Neural cell (in vitro differentiated cells): ENCODE data around the gene NPAS2. TPM values are rescaled to one million over a fixed set of nuclear protein-coding genes. Genes with fewer than 3 reads are reported as not detected.

Experiments used
- H2AFZ ChIP-seq: fragments of 200-600, 300-800 bp; sonication (generic), shearing (Covaris generic); 2 replicates; pipeline ENCODE4 v1.6.0; 2014; ENCODE audit warnings: low read depth, mild to moderate bottlenecking, antibody characterized with exemption, low read length, moderate library complexity
- H3F3A ChIP-seq: fragments of 200-600 bp; shearing (Covaris generic); 2 replicates; pipeline ENCODE4 v1.6.1; 2016; ENCODE audit warnings: mild to moderate bottlenecking, moderate library complexity, mixed read lengths, antibody characterized with exemption, low read length; ENCODE audit not compliant: insufficient read depth, poor library complexity, severe bottlenecking
- H3K27ac ChIP-seq: fragments of 200-600, 300-800 bp; sonication (generic), shearing (Covaris generic); 2 replicates; pipeline ENCODE4 v1.5.1; 2014; ENCODE audit warnings: mild to moderate bottlenecking, low read length, moderate library complexity
- H3K27me3 ChIP-seq: fragments of 300-800, 200-600 bp; sonication (generic), shearing (Covaris generic); 2 replicates; pipeline ENCODE4 v1.6.0; 2014; ENCODE audit warnings: mild to moderate bottlenecking, low read depth, low read length, moderate library complexity; ENCODE audit not compliant: insufficient read depth
- H3K36me3 ChIP-seq: fragments of 300-800, 200-600 bp; sonication (generic), shearing (Covaris generic); 2 replicates; pipeline ENCODE4 v1.5.1; 2014; ENCODE audit warnings: mild to moderate bottlenecking, antibody characterized with exemption, low read length, moderate library complexity; ENCODE audit not compliant: insufficient read depth
- H3K4me2 ChIP-seq: fragments of 300-800, 200-600 bp; sonication (generic), shearing (Covaris generic); 2 replicates; pipeline ENCODE4 v1.6.0; 2014; ENCODE audit warnings: mild to moderate bottlenecking, low read length
- H3K4me3 ChIP-seq: fragments of 300-800, 200-600 bp; sonication (generic), shearing (Covaris generic); 2 replicates; pipeline ENCODE4 v1.5.1; 2014; ENCODE audit warnings: mild to moderate bottlenecking, low read length, moderate library complexity
- H3K79me2 ChIP-seq: fragments of 200-600 bp; shearing (Covaris generic); replicated peaks from 2 replicates; pipeline ENCODE4 v1.6.0; 2014; ENCODE audit warnings: mild to moderate bottlenecking, low read length, moderate library complexity; ENCODE audit not compliant: insufficient read depth
- H3K9ac ChIP-seq: fragments of 300-800, 200-600 bp; sonication (generic), shearing (Covaris generic); 2 replicates; pipeline ENCODE4 v1.6.1; 2016; ENCODE audit warnings: mild to moderate bottlenecking, low read length, mixed read lengths
- H3K9me2 ChIP-seq: fragments of 200-600 bp; shearing (Covaris generic); 2 replicates; pipeline ENCODE4 v1.6.1; 2016; ENCODE audit warnings: mild to moderate bottlenecking, low read length, mixed read lengths; ENCODE audit not compliant: insufficient read depth
- H3K9me3 ChIP-seq: fragments of 200-600, 300-800 bp; sonication (generic), shearing (Covaris generic); 2 replicates; pipeline ENCODE4 v1.6.1; 2016; ENCODE audit warnings: mild to moderate bottlenecking, mixed run types, low read length, moderate library complexity, mixed read lengths
- H4K20me1 ChIP-seq: fragments of 200-600 bp; shearing (Covaris generic); 2 replicates; pipeline ENCODE4 v1.6.1; 2016; ENCODE audit warnings: mild to moderate bottlenecking, mixed run types; ENCODE audit not compliant: insufficient read depth
- EP300 ChIP-seq: fragments of 450-650 bp; conservative IDR thresholded peaks from 2 replicates; pipeline ENCODE4 v1.6.1; 2014; ENCODE audit warnings: antibody characterized with exemption, mild to moderate bottlenecking, moderate library complexity; ENCODE audit not compliant: poor library complexity, severe bottlenecking
- EZH2 ChIP-seq: fragments of 200-600, 300-800 bp; shearing (Covaris generic), sonication (generic); IDR thresholded peaks from 2 replicates; pipeline ENCODE4 v1.6.1; 2014; ENCODE audit warnings: antibody characterized with exemption, low read length, borderline replicate concordance, mild to moderate bottlenecking; ENCODE audit not compliant: insufficient read depth, poor library complexity, severe bottlenecking
- MXI1 ChIP-seq: fragments of 450-650 bp; conservative IDR thresholded peaks from 2 replicates; pipeline ENCODE4 v1.6.1; 2014; ENCODE audit warnings: antibody characterized with exemption, mild to moderate bottlenecking; ENCODE audit not compliant: poor library complexity, severe bottlenecking
- POLR2AphosphoS5 ChIP-seq: IDR thresholded peaks from 2 replicates; pipeline ENCODE4 v1.6.1; 2012
- RAD21 ChIP-seq: fragments of 450-650 bp; conservative IDR thresholded peaks from 2 replicates; pipeline ENCODE4 v1.6.1; 2014; ENCODE audit warnings: antibody characterized with exemption, mild to moderate bottlenecking, moderate library complexity
- SMC3 ChIP-seq: fragments of 450-650 bp; conservative IDR thresholded peaks from 2 replicates; pipeline ENCODE4 v1.6.1; 2014; ENCODE audit warnings: antibody characterized with exemption, mild to moderate bottlenecking, moderate library complexity; ENCODE audit not compliant: poor library complexity
- TAF1 ChIP-seq: IDR thresholded peaks from 2 replicates; pipeline ENCODE4 v1.6.1; 2012; ENCODE audit warnings: low read depth
- polyA plus RNA-seq: library from polyadenylated mRNA; depleted of rRNA; stranded (reverse); fragments of >200 nt; gene quantifications from 2 replicates; pipeline ENCODE4 v1.2.3, GENCODE V29; 2014
- TF ChIP-seq, protein P1 (sequence below): IDR thresholded peaks from 2 replicates; pipeline ENCODE4 v1.6.1; 2012; ENCODE audit warnings: borderline replicate concordance
- TF ChIP-seq, protein P2 (sequence below): fragments of 450-650 bp; IDR thresholded peaks from 2 replicates; pipeline ENCODE4 v1.5.1; 2014; ENCODE audit warnings: antibody characterized with exemption, mild to moderate bottlenecking, moderate library complexity; ENCODE audit not compliant: poor library complexity, severe bottlenecking

Gene NPAS2
- polyA plus RNA-seq, 1 donor from 2014 or later = 2.1 TPM

DNA sequence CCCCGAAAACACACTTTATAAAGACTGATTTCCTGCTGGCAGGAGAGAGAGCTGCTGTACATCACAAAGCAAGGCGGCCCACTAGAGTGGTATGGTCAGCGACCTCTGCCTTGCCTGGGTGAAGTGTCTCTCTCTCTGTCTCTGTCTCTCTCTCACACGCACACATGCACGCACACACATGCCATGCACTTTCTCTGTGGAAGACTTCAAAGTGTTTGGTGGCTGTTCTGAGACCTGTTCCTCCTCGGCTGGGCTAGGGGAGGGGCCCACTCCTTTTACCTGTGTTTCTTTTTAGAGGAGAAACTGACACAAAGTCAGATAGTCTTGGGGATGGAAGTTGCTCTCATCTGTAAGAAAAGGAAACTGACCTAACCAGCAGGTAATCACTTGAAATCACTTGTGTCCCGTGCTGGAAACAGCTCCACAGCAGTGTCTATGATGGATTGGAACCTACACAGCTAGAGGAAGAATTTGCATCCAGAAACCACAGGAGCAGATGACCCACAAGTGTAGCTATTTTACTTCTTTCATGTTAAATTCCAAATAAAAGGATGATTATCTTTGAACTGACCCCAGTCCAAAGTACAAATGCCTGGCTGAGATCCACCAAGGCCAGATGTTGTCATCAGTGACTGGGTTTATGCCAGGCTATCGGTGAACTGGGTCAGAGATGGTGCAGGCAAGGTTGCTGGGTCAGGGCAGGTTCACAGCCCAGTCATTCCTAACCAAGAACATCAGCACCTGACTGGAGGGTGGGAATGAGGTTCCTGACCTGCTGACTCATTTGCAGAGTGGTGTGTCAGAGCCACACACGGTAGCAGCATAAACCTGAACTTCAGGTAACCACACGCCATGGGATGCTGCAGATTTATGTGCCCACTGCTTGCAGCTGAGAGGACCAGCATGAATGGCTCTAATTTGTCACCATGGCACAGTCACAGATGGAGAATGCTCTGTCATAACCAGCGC lies 63.0 kb downstream of the NPAS2 start:
- H3K36me3 ChIP-seq = no peaks in the 10 kb centered on the region
- no peaks in the 10 kb centered on the region for H3F3A ChIP-seq
- H3K79me2 ChIP-seq = no peaks in the 10 kb centered on the region
- TF ChIP-seq SMC3 = no peak
- no peak for TF ChIP-seq MXI1
- TF ChIP-seq, protein P1, sequence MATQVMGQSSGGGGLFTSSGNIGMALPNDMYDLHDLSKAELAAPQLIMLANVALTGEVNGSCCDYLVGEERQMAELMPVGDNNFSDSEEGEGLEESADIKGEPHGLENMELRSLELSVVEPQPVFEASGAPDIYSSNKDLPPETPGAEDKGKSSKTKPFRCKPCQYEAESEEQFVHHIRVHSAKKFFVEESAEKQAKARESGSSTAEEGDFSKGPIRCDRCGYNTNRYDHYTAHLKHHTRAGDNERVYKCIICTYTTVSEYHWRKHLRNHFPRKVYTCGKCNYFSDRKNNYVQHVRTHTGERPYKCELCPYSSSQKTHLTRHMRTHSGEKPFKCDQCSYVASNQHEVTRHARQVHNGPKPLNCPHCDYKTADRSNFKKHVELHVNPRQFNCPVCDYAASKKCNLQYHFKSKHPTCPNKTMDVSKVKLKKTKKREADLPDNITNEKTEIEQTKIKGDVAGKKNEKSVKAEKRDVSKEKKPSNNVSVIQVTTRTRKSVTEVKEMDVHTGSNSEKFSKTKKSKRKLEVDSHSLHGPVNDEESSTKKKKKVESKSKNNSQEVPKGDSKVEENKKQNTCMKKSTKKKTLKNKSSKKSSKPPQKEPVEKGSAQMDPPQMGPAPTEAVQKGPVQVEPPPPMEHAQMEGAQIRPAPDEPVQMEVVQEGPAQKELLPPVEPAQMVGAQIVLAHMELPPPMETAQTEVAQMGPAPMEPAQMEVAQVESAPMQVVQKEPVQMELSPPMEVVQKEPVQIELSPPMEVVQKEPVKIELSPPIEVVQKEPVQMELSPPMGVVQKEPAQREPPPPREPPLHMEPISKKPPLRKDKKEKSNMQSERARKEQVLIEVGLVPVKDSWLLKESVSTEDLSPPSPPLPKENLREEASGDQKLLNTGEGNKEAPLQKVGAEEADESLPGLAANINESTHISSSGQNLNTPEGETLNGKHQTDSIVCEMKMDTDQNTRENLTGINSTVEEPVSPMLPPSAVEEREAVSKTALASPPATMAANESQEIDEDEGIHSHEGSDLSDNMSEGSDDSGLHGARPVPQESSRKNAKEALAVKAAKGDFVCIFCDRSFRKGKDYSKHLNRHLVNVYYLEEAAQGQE = no peak
- TF ChIP-seq EP300 = no peak
- no peak for TF ChIP-seq RAD21
- TF ChIP-seq TAF1 = no peak
- TF ChIP-seq, protein P2, sequence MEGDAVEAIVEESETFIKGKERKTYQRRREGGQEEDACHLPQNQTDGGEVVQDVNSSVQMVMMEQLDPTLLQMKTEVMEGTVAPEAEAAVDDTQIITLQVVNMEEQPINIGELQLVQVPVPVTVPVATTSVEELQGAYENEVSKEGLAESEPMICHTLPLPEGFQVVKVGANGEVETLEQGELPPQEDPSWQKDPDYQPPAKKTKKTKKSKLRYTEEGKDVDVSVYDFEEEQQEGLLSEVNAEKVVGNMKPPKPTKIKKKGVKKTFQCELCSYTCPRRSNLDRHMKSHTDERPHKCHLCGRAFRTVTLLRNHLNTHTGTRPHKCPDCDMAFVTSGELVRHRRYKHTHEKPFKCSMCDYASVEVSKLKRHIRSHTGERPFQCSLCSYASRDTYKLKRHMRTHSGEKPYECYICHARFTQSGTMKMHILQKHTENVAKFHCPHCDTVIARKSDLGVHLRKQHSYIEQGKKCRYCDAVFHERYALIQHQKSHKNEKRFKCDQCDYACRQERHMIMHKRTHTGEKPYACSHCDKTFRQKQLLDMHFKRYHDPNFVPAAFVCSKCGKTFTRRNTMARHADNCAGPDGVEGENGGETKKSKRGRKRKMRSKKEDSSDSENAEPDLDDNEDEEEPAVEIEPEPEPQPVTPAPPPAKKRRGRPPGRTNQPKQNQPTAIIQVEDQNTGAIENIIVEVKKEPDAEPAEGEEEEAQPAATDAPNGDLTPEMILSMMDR = no peak
- no peak overlapping the region for H3K9ac ChIP-seq
- H3K27ac ChIP-seq = no peak overlapping the region
- H3K27me3 ChIP-seq = no peaks in the 10 kb centered on the region
- no peaks in the 10 kb centered on the region for H3K9me2 ChIP-seq
- H4K20me1 ChIP-seq = no peaks in the 10 kb centered on the region
- H3K4me3 ChIP-seq = no peak overlapping the region
- no peaks in the 10 kb centered on the region for H3K9me3 ChIP-seq
- H2AFZ ChIP-seq = no peak overlapping the region
- H3K4me2 ChIP-seq = no peak overlapping the region

DNA sequence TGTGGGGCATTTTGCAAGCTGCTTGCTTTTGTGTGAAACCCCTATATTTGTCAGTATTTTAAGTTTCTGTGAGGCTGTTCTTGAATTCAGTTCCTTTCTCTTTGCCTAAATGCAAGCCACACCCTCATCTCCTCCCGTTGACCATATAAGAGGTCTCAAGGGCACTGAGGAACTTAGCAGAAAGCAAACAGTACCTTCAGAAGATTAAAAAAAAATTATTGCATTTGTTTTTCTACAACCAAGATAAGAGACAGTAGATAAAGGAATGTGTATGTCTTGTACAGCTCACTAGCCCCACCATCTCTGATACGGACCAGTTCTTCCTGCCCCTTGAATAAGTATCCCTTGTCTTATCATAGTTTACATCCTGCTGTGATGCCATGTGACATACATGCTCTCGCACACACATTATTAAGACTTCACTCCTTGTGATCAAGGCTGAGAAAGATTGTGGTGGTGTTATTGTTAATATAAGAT lies 64.2 kb downstream of the NPAS2 start:
- no peak overlapping the region for H2AFZ ChIP-seq
- H3K4me2 ChIP-seq = no peak overlapping the region
- no peaks in the 10 kb centered on the region for H4K20me1 ChIP-seq
- no peaks in the 10 kb centered on the region for H3K36me3 ChIP-seq
- H3K9me2 ChIP-seq = no peaks in the 10 kb centered on the region
- no peaks in the 10 kb centered on the region for H3K79me2 ChIP-seq
- H3K27ac ChIP-seq = no peak overlapping the region
- TF ChIP-seq TAF1 (no peak), POLR2AphosphoS5 (no peak), SMC3 (no peak), EZH2 (no peak), EP300 (no peak), RAD21 (no peak), MXI1 (no peak)
- TF ChIP-seq, protein P2 = no peak
- no peak overlapping the region for H3K9ac ChIP-seq
- H3F3A ChIP-seq = no peaks in the 10 kb centered on the region
- H3K9me3 ChIP-seq = no peaks in the 10 kb centered on the region
- H3K27me3 ChIP-seq = no peaks in the 10 kb centered on the region
- no peak overlapping the region for H3K4me3 ChIP-seq
